NCI-H1436 treated with DMSO at 0.1 percent for 48 hours (cell line): ENCODE data around the gene KCNMA1.
"Not testable (repeated sequence)": the region's sequence is repeated elsewhere in the genome, so short reads cannot be mapped to it uniquely, and the experiment has no call there.

Experiments used
- DNase-seq: peaks from one replicate; lab custom pipeline; 2025; lab: John Stamatoyannopoulos, UW

KCNMA1 gene

DNA sequence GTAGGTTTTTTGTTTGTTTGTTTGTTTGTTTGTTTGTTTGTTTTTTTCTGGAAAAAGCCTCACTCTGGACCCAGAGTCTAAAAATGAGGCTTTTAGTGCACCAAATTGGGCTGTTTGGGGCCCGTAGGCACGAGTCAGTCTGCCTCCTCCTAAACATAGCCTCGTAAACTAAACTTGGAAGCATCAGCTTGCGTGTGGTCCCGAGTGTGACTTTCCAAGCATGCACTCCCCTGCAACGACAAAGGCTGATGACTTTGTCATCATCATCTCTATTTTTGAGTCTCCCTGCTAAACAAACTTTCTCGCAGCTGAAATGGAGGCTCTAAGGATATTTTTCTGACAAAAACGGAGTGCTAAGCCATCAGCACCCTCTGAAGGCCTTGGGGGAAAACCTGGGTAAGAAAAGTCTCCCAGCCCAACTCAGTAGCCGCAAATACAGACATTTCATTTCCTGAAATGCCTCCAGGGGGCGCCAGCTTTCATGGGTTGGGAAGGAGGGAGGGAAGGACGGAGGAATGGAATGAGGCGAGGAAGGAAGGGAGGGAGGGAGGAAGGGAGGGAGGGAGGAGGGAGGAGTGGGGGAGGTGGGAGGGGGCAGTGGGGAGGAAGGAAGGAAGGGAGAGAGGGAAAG, 245.9 kb downstream of the KCNMA1 start:
- DNase-seq: no peak

DNA sequence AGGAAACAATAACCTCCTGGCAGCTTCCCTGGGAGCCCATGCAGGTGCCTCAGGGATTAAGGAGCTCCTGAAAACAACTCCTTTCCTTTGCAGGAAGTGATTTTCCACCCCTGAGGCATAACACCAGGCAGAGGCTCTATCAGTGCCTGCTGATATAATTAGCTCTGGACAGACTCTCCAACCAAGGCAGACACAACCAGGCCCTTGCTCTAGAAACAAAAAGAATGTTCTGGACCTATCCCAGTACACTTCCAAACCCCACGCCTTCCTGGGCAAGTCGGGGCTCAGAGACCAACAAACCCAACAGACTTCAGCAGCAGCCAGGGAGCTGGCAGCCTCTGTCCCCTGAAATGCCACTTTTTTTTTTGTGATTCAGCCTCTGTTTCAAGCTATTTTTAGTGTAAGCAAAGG, 247.1 kb downstream of the KCNMA1 start:
- no peak for DNase-seq

DNA sequence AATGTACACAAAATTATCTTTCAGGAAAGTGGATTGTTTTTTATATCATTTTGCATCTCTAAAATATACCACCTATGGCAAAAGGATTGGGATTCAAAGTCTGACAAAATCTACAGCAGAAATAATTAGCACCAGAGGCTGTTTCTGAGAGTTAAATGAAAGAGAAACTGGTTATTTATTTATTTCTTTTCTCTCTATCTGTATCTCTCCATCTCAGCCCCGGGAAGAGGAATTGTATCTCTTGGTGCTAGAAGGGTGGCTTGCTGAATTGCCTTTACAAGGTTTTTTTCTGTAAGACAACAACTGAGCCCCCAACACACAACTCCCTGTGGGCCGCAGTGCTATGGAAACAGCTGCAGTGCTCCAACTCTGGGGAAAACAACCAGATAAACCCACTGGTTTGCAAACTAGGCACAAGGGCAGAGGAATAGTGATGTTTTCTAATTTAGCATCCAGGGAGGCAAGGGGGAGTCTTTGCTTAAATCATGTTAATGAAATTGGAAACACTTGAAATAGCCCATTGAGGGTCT, 249.0 kb downstream of the KCNMA1 start:
- DNase-seq: no peak

DNA sequence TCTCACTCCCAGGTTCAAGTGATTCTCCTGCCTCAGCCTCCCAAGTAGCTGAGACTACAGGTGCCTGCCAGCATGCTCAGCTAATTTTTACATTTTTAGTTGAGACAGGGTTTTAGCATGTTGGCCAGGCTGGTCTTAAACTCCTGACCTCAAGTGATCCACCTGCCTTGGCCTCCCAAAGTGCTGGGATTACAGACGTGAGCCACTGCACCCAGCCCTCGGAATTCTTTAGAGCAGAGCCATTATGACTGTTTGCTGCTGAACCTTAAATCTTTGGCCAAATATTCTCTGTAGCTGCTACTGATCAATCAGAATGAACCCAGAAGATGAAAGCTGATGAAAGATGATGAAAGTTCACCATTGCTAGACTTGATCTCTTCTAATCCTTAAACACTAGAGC, 249.9 kb downstream of the KCNMA1 start:
- not testable (repeated sequence) for DNase-seq

DNA sequence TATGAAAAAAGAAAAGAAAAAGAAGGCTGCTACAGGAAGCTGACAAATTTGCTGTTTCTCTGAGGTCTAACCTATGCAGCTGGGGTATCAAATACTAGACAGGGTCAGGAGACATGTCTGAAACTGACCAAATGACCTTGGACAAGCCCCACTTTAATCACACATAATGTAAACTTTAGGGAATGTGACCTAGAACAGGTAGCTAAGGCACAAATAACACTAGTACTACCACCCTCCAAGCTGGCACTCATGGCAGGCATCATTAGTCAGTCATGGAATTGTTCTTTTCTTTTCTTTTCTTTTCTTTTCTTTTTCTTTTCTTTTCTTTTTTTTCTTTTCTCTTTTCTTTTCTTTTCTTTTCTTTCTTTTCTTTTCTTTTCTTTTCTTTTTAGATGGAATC, 250.4 kb downstream of the KCNMA1 start:
- DNase-seq: no peak

DNA sequence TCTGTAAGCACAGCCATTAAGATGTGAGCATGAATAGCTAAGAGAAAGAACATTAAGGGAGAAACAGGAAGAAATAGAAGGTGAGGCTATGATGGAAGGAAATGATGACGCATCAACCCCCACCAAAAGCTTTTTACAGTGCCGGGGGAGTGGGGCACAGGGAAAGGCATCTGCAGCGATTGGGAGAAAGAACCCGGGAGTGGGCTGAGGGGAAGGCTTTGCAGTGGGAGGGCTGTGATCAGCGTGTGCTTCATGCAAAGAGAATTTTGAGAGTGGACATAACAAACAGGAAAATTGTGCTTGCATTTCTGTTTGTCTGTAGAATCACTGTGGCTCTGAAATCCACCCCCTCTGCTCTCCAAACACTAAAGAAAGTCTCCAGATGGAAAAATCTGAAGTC, 250.8 kb downstream of the KCNMA1 start:
- no peak for DNase-seq

DNA sequence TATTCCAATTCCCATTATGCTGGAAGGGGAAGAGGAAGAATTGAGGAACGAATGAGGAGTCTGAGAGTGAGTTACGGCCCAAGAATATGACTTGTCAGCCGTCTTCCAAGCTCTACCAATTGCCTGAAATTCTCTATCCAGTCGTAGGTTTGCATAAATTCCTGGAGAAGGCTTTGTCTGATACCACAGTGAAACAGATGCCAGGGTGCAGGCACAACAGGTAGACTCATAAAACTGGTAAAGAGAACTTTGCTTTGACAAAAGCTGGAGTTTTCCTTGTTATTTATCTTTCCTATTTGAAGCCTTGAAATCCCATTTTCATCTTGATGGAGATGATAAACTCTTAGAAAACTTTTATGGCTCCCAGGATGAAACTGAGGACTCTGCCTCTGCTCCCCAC, 251.2 kb downstream of the KCNMA1 start:
- no peak for DNase-seq

DNA sequence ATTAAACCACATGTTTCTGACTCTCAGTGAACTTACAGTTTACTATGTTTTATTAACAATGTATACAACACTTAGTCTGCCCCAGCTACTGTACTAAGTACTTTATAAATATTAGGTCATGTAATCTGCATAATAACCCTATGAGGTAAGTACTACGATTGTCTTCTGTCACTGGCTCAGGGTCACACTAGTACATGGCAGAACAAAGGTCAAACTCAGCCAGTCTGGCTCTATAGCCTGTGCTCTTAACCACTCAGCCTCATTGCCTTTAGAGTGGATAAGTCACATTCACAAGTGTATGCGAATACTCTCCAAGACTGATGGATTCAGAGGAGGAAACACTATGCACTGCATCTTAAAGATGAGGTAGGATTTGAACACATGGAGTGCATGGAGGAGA, 252.3 kb downstream of the KCNMA1 start:
- DNase-seq: no peak

DNA sequence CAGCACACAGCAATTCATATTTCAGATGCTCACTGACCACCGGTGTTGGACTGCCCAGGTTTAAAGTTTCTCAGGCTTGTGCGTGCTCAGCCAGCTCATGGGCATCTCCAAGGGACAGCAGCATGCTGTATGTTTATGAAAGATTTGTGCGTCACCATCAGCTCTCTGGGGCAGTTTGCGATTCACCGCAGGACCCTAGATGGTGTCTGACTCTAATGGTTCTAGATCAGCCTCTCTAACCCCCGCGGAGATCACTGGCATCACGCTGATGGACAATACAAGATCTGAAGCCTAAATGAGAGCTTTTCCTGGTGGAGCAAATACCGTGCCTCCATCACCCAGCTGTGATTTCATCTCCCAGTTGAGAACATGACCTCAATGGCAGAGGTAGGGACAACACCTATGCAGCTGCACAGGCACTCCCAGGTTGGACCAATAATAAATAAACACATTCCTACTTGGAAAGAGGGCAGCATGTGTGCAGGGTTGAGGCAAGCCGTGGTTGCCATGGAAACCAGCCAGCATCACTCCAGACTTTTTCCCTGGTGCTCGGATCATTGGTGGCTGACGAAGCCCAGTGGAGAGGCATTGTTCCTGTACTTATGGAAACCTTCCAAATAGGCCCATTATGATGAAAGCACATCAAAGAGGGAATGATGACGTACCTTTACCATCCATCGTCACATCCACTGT, 253.6 kb downstream of the KCNMA1 start:
- DNase-seq: no peak

DNA sequence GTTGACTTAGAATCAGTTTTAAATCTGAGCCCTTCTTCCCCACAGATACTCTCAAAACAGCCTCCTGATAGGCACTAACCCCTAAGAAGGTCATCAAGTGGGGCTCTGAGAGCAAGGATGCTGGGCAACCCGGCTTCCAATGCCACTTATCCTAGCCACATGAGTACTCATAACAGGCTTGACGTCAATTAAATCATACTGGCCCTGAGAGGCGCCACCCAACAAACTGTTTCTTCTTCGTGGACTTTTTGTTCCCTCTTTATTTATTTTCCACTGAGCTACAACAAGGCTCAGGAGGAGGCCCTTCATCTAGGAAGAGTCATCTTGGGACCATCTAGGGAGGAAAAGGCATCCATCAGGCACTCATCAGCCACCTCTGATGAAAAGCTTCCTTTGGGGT, 255.9 kb downstream of the KCNMA1 start:
- DNase-seq: no peak

DNA sequence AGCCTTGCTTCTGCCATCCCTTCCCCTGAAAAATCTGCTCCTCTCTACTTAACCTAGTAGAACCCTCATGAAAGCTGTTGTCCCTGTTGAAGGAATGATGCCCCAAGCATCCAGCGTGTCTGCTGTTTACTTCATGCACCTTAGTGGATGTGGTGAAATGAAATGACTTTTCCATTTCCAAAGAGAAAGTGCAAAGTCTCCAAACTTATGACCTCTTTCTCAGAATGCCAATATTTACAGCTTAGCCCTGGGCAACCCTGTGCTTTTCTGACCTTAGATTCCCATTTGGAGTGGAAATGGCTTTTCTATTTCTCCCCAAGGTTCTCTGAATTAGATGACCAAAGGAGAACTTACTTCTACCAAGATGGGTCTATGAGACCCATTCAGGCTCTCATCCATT, 256.9 kb downstream of the KCNMA1 start:
- DNase-seq: no peak

DNA sequence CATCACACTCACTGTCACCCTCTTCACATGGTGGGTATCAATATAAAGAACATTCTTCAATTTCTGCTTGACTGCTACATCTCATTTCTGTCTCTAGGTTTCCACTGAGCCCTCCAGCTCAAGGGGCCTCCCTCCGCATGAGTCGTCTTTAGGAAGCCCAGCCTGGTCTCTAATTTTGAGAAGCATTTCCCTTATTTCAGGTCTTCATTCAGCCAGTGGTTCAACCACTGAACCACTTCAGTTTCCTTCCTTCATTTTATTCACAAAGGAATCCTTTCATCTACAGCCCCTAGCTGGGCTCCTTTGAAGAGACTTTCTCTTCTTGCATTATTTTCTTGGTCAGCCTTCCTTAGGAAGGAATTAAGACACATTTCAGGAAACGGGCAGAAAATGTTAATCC, 257.4 kb downstream of the KCNMA1 start:
- DNase-seq: no peak

DNA sequence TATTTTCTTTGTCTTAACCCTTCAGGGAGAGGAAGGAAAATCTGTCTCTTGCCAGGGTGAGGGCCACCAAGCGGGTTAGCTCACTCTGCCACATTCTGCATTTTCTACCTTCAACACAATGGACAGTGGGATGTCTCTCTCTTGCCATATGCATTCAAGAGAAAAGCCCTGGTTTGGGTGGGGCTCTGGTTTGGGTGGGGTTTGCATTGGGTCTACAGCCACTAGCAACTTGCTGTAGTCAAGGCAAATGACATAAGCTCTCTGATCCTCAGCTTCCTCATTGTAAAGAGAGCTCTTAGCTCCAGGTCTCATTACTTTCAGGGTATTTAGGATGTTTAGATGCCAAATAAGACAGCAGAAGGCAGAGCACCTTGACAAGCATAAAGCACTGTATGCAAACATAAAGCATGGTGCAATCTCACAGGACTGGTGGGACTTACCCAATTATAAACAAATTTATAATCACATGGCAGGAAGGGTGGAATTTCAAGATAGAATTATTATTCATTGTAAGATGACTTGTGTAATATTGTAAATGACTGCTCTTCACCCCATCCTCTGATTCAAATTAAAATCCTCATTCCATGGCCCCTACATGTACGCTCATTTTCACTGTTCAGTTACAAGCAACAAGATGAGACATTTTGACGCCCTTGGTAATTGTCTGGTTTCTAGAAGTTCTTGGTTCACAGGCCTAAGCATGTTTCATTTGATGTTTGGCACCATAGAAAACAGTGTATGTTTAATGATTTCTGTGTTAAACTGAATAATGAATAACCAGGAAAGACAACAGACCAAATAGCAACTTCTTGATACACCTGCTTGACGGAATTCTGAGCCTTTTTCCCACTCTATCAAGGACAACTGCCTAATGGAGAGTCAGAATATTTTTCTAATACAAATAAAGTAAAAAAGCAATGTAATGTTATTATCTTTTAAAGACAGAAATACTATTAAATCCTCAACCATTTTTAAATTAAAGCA, 258.9 kb downstream of the KCNMA1 start:
- DNase-seq: no peak

DNA sequence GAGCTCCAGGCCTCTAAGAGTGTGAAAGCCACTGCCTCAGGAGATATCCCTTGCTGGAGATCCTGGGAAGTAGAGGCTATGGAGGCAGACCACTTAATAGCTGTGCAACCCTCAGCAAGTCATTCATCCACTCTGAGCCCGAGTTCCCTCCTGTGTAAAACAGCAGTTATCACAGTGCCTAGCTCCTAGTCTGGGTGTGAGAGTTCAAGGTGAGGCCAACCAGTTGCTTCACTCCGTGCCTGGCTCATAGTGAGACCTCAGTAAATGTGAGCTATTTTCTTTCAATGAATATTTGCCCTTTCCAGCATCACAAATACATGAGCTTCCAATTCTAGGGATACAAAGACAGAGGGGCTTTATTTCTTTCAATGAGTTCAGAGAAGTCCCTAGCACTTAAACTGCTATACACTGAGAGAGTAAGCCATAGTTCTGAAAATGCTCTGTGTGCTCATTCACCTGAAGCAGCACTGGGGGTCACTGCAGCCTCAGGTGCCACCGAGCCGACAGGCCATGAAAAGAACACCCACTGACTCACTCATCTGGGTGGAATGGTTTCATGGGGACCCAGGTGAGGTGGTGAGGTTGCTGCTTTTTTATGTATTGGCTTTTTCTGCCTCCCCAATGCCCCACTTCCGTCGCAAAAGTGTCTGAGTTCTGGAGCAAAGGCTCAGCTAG, 259.8 kb downstream of the KCNMA1 start:
- no peak for DNase-seq

DNA sequence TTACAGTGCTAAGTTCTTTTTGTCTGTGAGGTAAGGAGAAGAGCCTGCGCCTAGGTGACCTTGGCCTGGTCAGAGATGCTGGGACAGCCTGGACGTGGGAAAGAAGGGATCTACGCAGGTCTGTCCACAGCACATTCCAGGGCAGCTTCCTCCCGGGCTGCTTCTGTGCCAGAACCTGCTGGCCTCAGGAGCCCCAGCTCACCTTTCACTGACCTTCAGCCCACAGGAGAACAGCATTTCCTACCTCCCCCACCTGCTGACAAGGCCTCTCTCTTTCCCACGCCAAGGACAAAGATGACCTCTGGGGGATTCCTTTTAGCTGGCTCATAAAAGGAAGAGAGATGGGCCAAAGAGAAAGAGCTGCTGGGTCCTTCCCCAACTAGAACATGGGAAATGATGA, 260.6 kb downstream of the KCNMA1 start:
- DNase-seq: no peak

DNA sequence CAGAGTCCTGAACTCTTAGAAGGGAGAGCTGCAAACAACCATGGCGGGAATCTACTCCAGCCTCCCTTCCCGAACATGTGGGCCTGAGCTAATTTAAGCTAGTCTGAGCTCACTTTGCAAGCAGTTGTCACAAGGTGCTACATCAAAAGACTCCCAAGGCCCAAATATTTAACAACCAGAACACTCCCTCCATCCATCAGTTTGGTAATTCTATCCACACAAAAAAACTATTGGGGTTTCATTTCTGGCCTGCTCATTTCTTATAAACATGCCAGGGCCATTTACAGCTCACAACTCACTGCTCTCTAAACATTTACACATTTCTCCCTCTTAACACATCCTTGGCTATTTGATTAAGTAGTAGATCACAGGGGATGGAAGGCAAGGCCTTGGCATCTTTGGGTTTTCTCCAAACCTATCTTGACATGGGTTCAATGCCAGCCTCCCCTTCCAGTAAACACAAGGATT, 263.4 kb downstream of the KCNMA1 start:
- no peak for DNase-seq

DNA sequence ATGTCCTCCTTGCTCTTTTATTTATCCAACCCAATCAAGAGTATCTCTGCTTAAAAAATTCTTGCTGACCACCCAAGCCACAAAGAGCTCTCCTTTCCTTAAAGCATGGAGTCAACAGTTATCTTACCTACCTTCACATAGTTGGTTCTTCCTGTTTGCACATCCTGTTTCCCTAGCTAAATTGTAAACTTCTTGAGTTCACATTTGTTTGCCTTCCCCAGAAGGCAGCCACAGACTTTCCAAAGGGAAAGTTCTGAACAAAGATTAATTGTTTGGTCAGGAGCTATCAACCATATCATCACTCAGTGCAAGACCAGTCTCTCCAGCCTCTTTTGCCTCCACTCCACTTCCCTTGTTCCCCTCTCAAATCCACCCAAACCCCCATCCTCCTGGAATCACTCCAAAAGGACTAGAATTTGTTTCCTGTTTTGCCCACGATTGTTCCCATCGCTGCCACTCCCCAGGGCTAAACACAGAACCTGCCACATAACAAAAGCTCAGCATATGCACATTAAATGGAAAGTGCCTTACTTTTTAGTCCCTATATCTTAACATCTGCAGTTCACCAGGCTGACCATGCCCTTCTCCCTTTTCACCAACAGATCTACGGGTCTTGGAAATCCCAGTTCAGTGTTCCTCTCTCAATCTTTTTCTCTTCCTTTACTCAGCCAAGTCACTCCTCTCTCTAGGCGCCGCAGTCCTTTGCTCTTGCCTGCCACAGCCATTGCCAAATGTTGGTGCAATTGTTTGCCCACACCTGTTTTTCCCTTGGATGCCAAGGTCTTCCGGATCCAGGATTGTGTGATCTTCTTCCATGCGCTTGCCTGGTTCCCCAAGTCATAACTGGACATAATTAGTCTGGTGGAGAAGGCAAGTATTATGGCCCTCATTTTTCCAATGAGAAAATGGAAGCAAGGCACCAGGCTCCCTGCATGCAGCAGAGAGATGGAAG, 265.5 kb downstream of the KCNMA1 start:
- DNase-seq: no peak

DNA sequence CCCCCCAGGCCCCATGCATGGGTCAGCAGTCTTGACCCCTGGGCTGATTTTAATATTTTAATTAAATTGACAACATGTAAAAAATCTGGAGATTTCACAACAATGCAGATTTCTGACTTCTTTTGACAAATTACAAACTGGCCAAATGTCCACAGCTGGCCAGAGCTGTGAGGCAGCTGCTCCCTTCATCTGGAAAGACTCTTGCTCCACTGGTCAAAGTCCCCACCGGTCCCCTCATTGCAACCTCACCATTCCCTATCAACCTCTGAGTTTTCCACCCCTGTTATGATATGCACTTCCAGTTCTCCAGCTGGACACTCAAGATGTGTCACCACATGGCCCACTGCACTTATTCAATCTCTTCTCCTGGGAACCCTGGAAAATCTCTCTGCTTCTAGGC, 266.2 kb downstream of the KCNMA1 start:
- no peak for DNase-seq

DNA sequence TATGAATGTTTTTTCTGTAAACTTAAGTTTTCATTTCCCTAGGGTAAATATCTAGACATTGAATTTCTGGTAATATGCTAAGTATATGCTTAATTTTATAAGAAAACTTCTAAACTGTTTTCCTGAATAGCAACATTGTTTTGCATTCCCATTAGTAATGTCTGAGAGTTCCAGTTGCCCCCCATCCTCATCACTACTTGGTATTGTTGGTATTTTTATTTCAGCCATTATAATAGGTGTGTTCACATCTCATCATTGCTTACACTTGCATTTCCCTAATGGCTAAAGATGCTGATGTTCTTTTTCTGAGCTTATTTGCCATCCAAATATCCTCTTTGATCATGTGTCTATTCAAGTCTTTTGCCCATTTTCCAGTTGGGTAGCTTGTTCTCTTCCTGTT, 269.6 kb downstream of the KCNMA1 start:
- no peak for DNase-seq

DNA sequence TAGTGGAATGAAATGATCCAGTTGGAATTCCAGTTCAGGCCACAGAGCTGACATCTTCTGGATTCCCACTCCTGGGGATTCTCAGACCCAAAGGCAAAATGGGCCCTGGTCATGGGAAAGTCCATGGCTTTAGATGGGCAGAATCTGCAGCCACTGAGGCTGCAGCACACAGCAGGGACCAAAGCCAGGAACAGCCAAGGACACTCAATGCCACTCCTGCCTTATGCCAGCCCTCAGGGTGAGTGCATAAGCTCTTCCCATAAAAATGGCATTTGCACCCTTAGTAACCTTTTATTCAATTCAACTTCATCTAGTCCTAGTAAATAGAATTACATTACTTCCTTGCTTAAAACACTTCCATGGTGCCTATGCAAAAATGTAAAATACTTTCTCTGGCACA, 274.4 kb downstream of the KCNMA1 start:
- no peak for DNase-seq

DNA sequence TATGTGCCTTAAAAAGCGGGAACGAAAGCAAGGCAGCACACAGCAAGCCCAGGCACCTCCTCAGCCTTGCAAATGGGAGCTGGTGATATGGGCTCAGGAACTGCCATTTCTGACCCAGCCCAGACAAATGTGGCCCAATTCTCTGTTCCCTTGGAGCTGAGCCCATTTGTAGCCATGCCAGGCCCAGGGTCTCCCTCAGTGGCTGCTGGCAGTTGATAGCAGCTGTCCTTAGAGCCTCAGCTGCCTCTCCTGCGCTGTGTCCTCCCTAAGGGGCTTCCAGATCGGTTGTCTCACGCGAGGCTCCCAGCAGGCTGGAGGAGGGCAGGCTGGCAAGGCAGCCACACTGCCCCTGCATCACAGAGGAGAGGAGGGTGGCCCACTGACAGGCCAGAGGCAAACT, 275.8 kb downstream of the KCNMA1 start:
- DNase-seq: no peak
